Trophoblast cell (in vitro differentiated cells and primary cell): ENCODE data around the gene NAAA.

ENCODE experiments used
- DNase-seq, 2 donors: peaks; one replicate each; pipeline ENCODE4 v3.0.0-alpha.2; 2016
- H2AFZ ChIP-seq: 2 replicates; pipeline ENCODE4 v1.6.1; 2013; ENCODE audit warnings: low read length, moderate library complexity, mild to moderate bottlenecking; ENCODE audit not compliant: insufficient read depth, poor library complexity
- H2AK5ac ChIP-seq: 2 replicates; pipeline ENCODE4 v1.6.1; 2013; ENCODE audit warnings: mild to moderate bottlenecking, low read length
- H2BK120ac ChIP-seq: 2 replicates; pipeline ENCODE4 v1.6.1; 2013; ENCODE audit warnings: low read length, mild to moderate bottlenecking, moderate library complexity; ENCODE audit not compliant: insufficient read depth, poor library complexity
- H2BK12ac ChIP-seq: 2 replicates; pipeline ENCODE4 v1.6.1; 2013; ENCODE audit warnings: mild to moderate bottlenecking, low read length, moderate library complexity
- H2BK5ac ChIP-seq: 2 replicates; pipeline ENCODE4 v1.6.1; 2013; ENCODE audit warnings: low read length, low read depth, moderate library complexity, mild to moderate bottlenecking; ENCODE audit not compliant: poor library complexity
- H3K14ac ChIP-seq: 2 replicates; pipeline ENCODE4 v1.6.1; 2013; ENCODE audit warnings: mild to moderate bottlenecking, low read length
- H3K18ac ChIP-seq: 2 replicates; pipeline ENCODE4 v1.6.1; 2013; ENCODE audit warnings: mild to moderate bottlenecking, low read length
- H3K23ac ChIP-seq: 2 replicates; pipeline ENCODE4 v1.6.1; 2013; ENCODE audit warnings: low read length
- H3K27ac ChIP-seq: 2 replicates; pipeline ENCODE4 v1.5.1; 2013; ENCODE audit warnings: low read depth, mild to moderate bottlenecking, inconsistent platforms, low read length, moderate library complexity
- H3K27me3 ChIP-seq: 2 replicates; pipeline ENCODE4 v1.6.1; 2013; ENCODE audit warnings: inconsistent platforms, mild to moderate bottlenecking, low read length, moderate library complexity; ENCODE audit not compliant: insufficient read depth
- H3K36me3 ChIP-seq, 2 experiments: 1 replicate in 1 of 2; 2 replicates in 1 of 2; pipeline ENCODE4 v1.6.1; 2013; ENCODE audit warnings: low read length in 2 of 2, mild to moderate bottlenecking in 2 of 2, moderate library complexity in 1 of 2; ENCODE audit not compliant: insufficient read depth in 2 of 2, control insufficient read depth in 1 of 2
- H3K4ac ChIP-seq: 2 replicates; pipeline ENCODE4 v1.6.1; 2013; ENCODE audit warnings: low read depth, mild to moderate bottlenecking, low read length, moderate library complexity
- H3K4me1 ChIP-seq, 2 experiments: 1 replicate in 1 of 2; 2 replicates in 1 of 2; pipeline ENCODE4 v1.6.1; 2013; ENCODE audit warnings: low read length in 2 of 2, mild to moderate bottlenecking in 2 of 2, moderate library complexity in 1 of 2; ENCODE audit not compliant: insufficient read depth in 2 of 2, control insufficient read depth in 1 of 2
- H3K4me2 ChIP-seq: 2 replicates; pipeline ENCODE4 v1.6.1; 2013; ENCODE audit warnings: inconsistent platforms, mild to moderate bottlenecking, low read length, moderate library complexity
- H3K4me3 ChIP-seq: 2 replicates; pipeline ENCODE4 v1.5.1; 2013; ENCODE audit warnings: mild to moderate bottlenecking, low read depth, low read length, inconsistent platforms
- H3K79me1 ChIP-seq: one replicate; pipeline ENCODE4 v1.6.1; 2013; ENCODE audit warnings: low read length
- H3K79me2 ChIP-seq: 2 replicates; pipeline ENCODE4 v1.6.1; 2013; ENCODE audit warnings: low read length, mild to moderate bottlenecking; ENCODE audit not compliant: control insufficient read depth, insufficient read depth, poor library complexity
- H3K9ac ChIP-seq: 2 replicates; pipeline ENCODE4 v1.6.1; 2013; ENCODE audit warnings: mild to moderate bottlenecking, low read length
- H3K9me3 ChIP-seq: 2 replicates; pipeline ENCODE4 v1.6.1; 2013; ENCODE audit warnings: low read depth, mild to moderate bottlenecking, control low read depth, inconsistent platforms, low read length; ENCODE audit not compliant: insufficient read depth
- H4K12ac ChIP-seq: 2 replicates; pipeline ENCODE4 v1.6.1; 2013; ENCODE audit warnings: low read depth, mild to moderate bottlenecking, low read length, moderate library complexity
- H4K8ac ChIP-seq: 2 replicates; pipeline ENCODE4 v1.6.1; 2013; ENCODE audit warnings: low read depth, mild to moderate bottlenecking, low read length, moderate library complexity
- H4K91ac ChIP-seq: one replicate; pipeline ENCODE4 v1.6.1; 2013; ENCODE audit warnings: low read depth, mild to moderate bottlenecking, low read length, moderate library complexity
- WGBS: extraction: QIAGEN DNeasy Blood & Tissue Kit; methylation state at CpG from one replicate; pipeline ENCODE4 v1.1.7; 2013; ENCODE audit warnings: missing lambda C conversion rate; ENCODE audit not compliant: insufficient read length, insufficient coverage; ENCODE audit errors: extremely low coverage; 5-methylcytosine and 5-hydroxymethylcytosine counted together

NAAA gene

DNA sequence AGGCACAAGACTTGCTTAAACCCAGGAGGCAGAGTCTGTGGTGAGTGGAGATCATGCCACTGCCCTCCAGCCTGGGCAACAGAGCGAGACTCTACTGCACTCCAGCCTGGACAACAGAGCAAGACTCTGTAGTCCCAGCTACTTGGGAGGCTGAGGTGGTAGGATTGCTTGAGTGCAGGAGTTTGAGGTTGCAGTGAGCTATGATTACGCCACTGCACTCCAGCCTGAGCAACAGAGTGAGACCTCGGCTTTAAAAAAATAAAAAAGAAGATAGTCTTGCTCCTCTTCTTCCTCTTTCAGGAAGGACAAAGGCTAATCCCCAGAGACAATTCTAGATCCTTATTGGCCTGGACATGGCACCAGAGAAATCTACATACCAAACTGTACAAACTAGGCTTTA is 32.8 kb downstream of the NAAA start:
- H2AFZ ChIP-seq: no peak overlapping the region
- H3K27ac ChIP-seq: no peak overlapping the region
- no peak overlapping the region for H3K18ac ChIP-seq
- H3K23ac ChIP-seq: no peak overlapping the region
- H2BK5ac ChIP-seq: no peak overlapping the region
- H2AK5ac ChIP-seq: no peak overlapping the region
- no peak overlapping the region for H3K4me2 ChIP-seq
- H3K9ac ChIP-seq: no peak overlapping the region
- H4K8ac ChIP-seq: no peak overlapping the region
- H3K79me1 ChIP-seq: no peaks in the 10 kb centered on the region
- peaks cover 2% of the 10 kb centered on the region for H3K9me3 ChIP-seq
- H4K12ac ChIP-seq: no peak overlapping the region
- H4K91ac ChIP-seq: no peak overlapping the region
- no peaks in the 10 kb centered on the region for H3K79me2 ChIP-seq
- no peak overlapping the region for H2BK12ac ChIP-seq
- no peak for DNase-seq
- no peaks in the 10 kb centered on the region for H3K36me3 ChIP-seq
- H3K14ac ChIP-seq: no peak overlapping the region
- H3K4ac ChIP-seq: no peak overlapping the region
- WGBS: no CpG with 5 or more reads among the region's 3 CpGs
- H2BK120ac ChIP-seq: no peak overlapping the region
- no peaks in the 10 kb centered on the region for H3K27me3 ChIP-seq
- H3K4me1 ChIP-seq: no peaks in the 10 kb centered on the region
- H3K4me3 ChIP-seq: no peak overlapping the region

GRCh38 chr4:75904076-75904475 is 36.7 kb downstream of the NAAA start:
- Histone ChIP-seq H4K12ac (no peak overlapping the region), H3K36me3 (no peaks in the 10 kb centered on the region), H2BK12ac (no peak overlapping the region), H4K8ac (no peak overlapping the region), H3K9ac (no peak overlapping the region), H3K23ac (no peak overlapping the region), H3K4me1 (no peaks in the 10 kb centered on the region), H3K4me2 (no peak overlapping the region), H3K14ac (no peak overlapping the region), H3K18ac (no peak overlapping the region), H2AFZ (no peak overlapping the region), H2BK5ac (no peak overlapping the region), H3K4me3 (no peak overlapping the region), H4K91ac (no peak overlapping the region), H2BK120ac (no peak overlapping the region), H3K79me2 (no peaks in the 10 kb centered on the region), H3K79me1 (no peaks in the 10 kb centered on the region), H3K27ac (no peak overlapping the region), H2AK5ac (no peak overlapping the region), H3K27me3 (no peaks in the 10 kb centered on the region), H3K9me3 (peaks cover 2% of the 10 kb centered on the region), H3K4ac (no peak overlapping the region)
- no CpG with 5 or more reads among the region's 5 CpGs for WGBS
- no peak for DNase-seq

GRCh38 chr4:75902352-75902751 is 38.5 kb downstream of the NAAA start, which contains the start of gene PPEF2:
PPEF2 (minus strand) TSS chr4:75902452; CDS start chr4:75896325, 6,127 bp downstream.
- Histone ChIP-seq H3K4me3 (no peak within 1 kb of the TSS), H2AFZ (no peak within 1 kb of the TSS), H3K14ac (no peak within 1 kb of the TSS), H4K91ac (no peak within 1 kb of the TSS), H3K23ac (no peak within 1 kb of the TSS), H3K9me3 (peaks cover 2% of the 10 kb centered on the region), H3K9ac (no peak within 1 kb of the TSS), H3K27me3 (no peaks in the 10 kb centered on the region), H3K18ac (no peak within 1 kb of the TSS), H2BK12ac (no peak within 1 kb of the TSS), H2AK5ac (no peak within 1 kb of the TSS), H3K36me3 (no peaks in the 10 kb centered on the region), H3K79me1 (no peaks in the 10 kb centered on the region), H3K4me2 (no peak within 1 kb of the TSS), H3K27ac (no peak within 1 kb of the TSS), H4K12ac (no peak within 1 kb of the TSS), H3K4me1 (no peaks in the 10 kb centered on the region), H3K4ac (no peak within 1 kb of the TSS), H3K79me2 (no peaks in the 10 kb centered on the region), H2BK5ac (no peak within 1 kb of the TSS), H2BK120ac (no peak within 1 kb of the TSS), H4K8ac (no peak within 1 kb of the TSS)
- WGBS: no CpG with 5 or more reads among the region's 5 CpGs
- no peak for DNase-seq

- no peak overlapping the region for H2BK5ac ChIP-seq
- no peak overlapping the region for H2AFZ ChIP-seq
- no peak overlapping the region for H3K4ac ChIP-seq
- H3K9me3 ChIP-seq: no peaks in the 10 kb centered on the region
- no peak overlapping the region for H2AK5ac ChIP-seq
- H3K18ac ChIP-seq: no peak overlapping the region
- no peak overlapping the region for H2BK12ac ChIP-seq
- no peak for DNase-seq
- no peak overlapping the region for H3K14ac ChIP-seq
- no peak overlapping the region for H3K4me3 ChIP-seq
- H4K8ac ChIP-seq: no peak overlapping the region
- no peak overlapping the region for H4K12ac ChIP-seq
- H3K4me1 ChIP-seq: no peaks in the 10 kb centered on the region
- H3K23ac ChIP-seq: no peak overlapping the region
- H3K79me2 ChIP-seq: no peaks in the 10 kb centered on the region
- H3K4me2 ChIP-seq: no peak overlapping the region
- no peak overlapping the region for H2BK120ac ChIP-seq
- H3K27me3 ChIP-seq: no peaks in the 10 kb centered on the region
- no peak overlapping the region for H4K91ac ChIP-seq
- H3K9ac ChIP-seq: no peak overlapping the region
- H3K27ac ChIP-seq: no peak overlapping the region
- no peaks in the 10 kb centered on the region for H3K79me1 ChIP-seq
- H3K36me3 ChIP-seq: no peaks in the 10 kb centered on the region
Measured at GRCh38 chr4:75898536-75898935, 42.3 kb downstream of the NAAA start.
